Esophagus muscularis mucosa (tissue), 4 donors: Measurements from ENCODE around the gene FAN1. TPM values are rescaled to one million over a fixed set of nuclear protein-coding genes. Genes with fewer than 3 reads are reported as not detected.

Source experiments
- DNase-seq: peaks from one replicate; pipeline ENCODE4 v3.0.0-alpha.2; 2017; ENCODE audit errors: extremely low spot score
- H3K27ac ChIP-seq, 4 donors: fragments of 200-600 bp; sonication (generic); replicated peaks in 1 of 4; 1 replicate in 3 of 4; 2 replicates in 1 of 4; pipeline ENCODE4 v1.5.1; 2016 to 2019; ENCODE audit warnings: mild to moderate bottlenecking in 1 of 4
- H3K27me3 ChIP-seq, 4 donors: fragments of 200-600 bp; sonication (generic); one replicate each; pipeline versions ENCODE4 v1.5.1 to v1.6.0; 2016 to 2019
- H3K36me3 ChIP-seq, 4 donors: fragments of 200-600 bp; sonication (generic); one replicate each; pipeline ENCODE4 v1.5.1; 2016 to 2019
- H3K4me1 ChIP-seq, 4 donors: fragments of 200-600 bp; sonication (generic); one replicate each; pipeline ENCODE4 v1.5.1; 2016 to 2019
- H3K4me3 ChIP-seq, 4 donors: fragments of 200-600 bp; sonication (generic); 1 replicate in 2 of 4; 2 replicates in 2 of 4; pipeline ENCODE4 v1.5.1; 2016 to 2019; ENCODE audit warnings: mild to moderate bottlenecking in 4 of 4, moderate library complexity in 1 of 4
- H3K9me3 ChIP-seq, 4 donors: fragments of 200-600 bp; sonication (generic); 1 replicate in 3 of 4; 2 replicates in 1 of 4; pipeline ENCODE4 v1.5.1; 2016 to 2019
- EP300 ChIP-seq: sonication (generic); formaldehyde crosslinking; IDR thresholded peaks from one replicate; pipeline ENCODE4 v1.6.1; 2017; ENCODE audit warnings: antibody characterized with exemption
- POLR2A ChIP-seq: fragments of 450-650 bp; IDR thresholded peaks from one replicate; pipeline ENCODE4 v1.6.1; 2017; ENCODE audit warnings: antibody characterized with exemption, moderate library complexity, mild to moderate bottlenecking, low read depth
- POLR2AphosphoS5 ChIP-seq, 2 donors: sonication (generic); formaldehyde crosslinking; IDR thresholded peaks; one replicate each; pipeline ENCODE4 v1.6.1; 2017; ENCODE audit warnings: antibody characterized with exemption in 2 of 2
- WGBS: methylation state at CpG from one replicate; pipeline ENCODE4 v1.1.5; 2018; 5-methylcytosine and 5-hydroxymethylcytosine counted together
- intact Hi-C: fragments of 100-400 bp; cut with DNase I; formaldehyde crosslinking; loops from one replicate; pipeline ENCODE4 v1.15.1; 2023
- total RNA-seq, 4 donors: library from RNA; depleted of rRNA; stranded (reverse); fragments of >200 nt; gene quantifications; one replicate each; pipeline versions ENCODE4 v1.1.0 to v1.2.1, GENCODE V29; 2016
- TF ChIP-seq, protein P1 (sequence below), 3 experiments: fragments of 200-600 bp in 2 of 3; fragments of 450-650 bp in 1 of 3; sonication (generic) in 2 of 3; IDR thresholded peaks; one replicate each; pipeline ENCODE4 v1.5.1; 2017 to 2019; ENCODE audit warnings: antibody characterized with exemption in 3 of 3, mild to moderate bottlenecking in 2 of 3, moderate library complexity in 1 of 3

FAN1 gene
- total RNA-seq, 4 donors from 2014 or later: 13.6 to 18.7 (median 17.4) TPM

DNA sequence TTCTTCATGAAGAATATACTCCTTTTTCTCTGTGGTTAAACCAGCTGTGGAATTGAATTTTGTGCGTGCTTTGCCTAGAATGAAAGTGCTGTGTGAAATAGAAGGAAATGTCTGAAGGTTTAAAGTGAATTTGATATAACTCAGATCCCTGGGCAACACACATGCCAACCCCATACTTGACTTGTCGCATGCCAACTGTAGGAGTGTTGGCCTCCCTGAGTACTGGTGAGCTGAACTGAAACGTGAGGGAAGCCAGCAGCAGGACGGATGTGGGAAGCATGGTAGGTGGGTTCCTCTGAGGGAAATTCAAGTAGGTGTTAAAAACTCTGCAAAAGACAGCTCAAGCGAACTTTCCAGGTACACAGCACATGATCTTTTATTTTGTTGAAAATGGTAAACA is 14.7 kb downstream of the FAN1 start:
- H3K27ac ChIP-seq: no peak overlapping the region
- peaks cover 0 to 32% (median 7%) of the 10 kb centered on the region in 4 donors for H3K4me1 ChIP-seq
- no peaks in the 10 kb centered on the region for H3K9me3 ChIP-seq
- intact Hi-C loops: no loop called here
- no peaks in the 10 kb centered on the region for H3K27me3 ChIP-seq
- TF ChIP-seq EP300 (no peak), POLR2AphosphoS5 (IDR thresholded peaks at IDR 0.05) (no peak), POLR2A (no peak)
- TF ChIP-seq, protein P1, sequence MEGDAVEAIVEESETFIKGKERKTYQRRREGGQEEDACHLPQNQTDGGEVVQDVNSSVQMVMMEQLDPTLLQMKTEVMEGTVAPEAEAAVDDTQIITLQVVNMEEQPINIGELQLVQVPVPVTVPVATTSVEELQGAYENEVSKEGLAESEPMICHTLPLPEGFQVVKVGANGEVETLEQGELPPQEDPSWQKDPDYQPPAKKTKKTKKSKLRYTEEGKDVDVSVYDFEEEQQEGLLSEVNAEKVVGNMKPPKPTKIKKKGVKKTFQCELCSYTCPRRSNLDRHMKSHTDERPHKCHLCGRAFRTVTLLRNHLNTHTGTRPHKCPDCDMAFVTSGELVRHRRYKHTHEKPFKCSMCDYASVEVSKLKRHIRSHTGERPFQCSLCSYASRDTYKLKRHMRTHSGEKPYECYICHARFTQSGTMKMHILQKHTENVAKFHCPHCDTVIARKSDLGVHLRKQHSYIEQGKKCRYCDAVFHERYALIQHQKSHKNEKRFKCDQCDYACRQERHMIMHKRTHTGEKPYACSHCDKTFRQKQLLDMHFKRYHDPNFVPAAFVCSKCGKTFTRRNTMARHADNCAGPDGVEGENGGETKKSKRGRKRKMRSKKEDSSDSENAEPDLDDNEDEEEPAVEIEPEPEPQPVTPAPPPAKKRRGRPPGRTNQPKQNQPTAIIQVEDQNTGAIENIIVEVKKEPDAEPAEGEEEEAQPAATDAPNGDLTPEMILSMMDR (IDR thresholded peaks at IDR 0.05): no peak
- 89% methylated on average over 5 of the region's 5 CpGs for WGBS
- H3K36me3 ChIP-seq: peaks cover 17 to 99% (median 75%) of the 10 kb centered on the region in 4 donors
- no peak for DNase-seq
- no peak overlapping the region for H3K4me3 ChIP-seq

DNA sequence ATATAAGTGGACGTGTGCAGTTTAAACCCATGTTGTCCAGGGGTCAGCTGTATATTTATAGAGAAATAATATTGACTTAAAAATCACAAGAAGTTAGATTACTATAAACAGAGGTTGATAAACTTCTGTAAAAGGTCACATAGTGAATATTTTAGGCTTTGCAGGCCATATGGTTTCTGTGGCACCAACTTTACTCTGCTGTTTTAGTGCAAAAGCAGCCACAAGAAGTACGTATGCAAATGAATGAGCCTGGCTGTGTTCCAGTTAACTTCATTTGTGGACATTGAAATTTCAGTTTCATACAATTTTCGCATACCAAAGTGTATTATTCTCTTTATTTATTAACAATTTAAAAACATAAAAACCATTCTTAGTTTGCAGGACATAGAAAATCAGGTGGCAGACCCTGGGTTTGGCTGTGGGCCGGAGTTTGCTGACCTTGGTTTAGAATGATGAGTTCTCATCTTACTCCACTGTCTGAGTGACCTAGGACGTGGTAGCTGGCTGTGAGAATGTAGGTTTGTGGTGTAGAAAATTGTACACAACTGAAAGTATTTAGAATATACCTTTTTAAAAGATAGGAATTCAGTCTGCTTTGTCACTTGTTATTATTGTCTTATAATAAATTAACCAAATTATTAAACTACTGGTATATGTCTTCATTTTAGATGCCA is 16.3 kb downstream of the FAN1 start:
- intact Hi-C loops: no loop called here
- 83% methylated on average over 5 of the region's 5 CpGs for WGBS

DNA sequence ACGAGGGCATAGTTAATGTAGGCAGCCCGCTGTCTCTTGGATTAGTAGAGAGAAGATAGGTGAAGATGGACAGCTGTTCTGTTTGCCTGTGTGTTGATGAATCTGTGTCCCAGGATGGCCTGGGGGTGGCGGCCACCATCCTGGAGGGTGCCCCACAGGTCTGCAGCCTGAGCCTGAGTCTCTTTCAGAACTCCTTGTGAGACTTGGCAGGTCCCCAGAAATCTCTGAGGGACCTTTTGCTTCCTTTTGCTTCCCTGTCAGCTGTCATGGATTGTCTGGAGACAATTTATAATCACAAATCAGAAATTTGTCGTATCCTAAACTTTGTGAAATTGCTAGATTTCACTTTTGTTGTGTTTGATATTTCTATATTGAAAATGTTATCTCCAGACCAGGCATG is 17.4 kb downstream of the FAN1 start:
- Histone ChIP-seq H3K4me1 (peaks cover 0 to 33% (median 7%) of the 10 kb centered on the region in 4 donors), H3K36me3 (peaks cover 37 to 99% (median 77%) of the 10 kb centered on the region in 4 donors), H3K4me3 (no peak overlapping the region), H3K27ac (no peak overlapping the region), H3K27me3 (no peaks in the 10 kb centered on the region), H3K9me3 (no peaks in the 10 kb centered on the region)
- no peak for DNase-seq
- intact Hi-C loops: no loop called here
- WGBS: 83% methylated on average over 2 of the region's 4 CpGs
- no peak for TF ChIP-seq EP300
- TF ChIP-seq, protein P1 (IDR thresholded peaks at IDR 0.05): no peak
- no peak for TF ChIP-seq POLR2A
- no peak for TF ChIP-seq POLR2AphosphoS5 (IDR thresholded peaks at IDR 0.05)

More for the DNA sequence above, 16.3 kb downstream of the FAN1 start:
- Histone ChIP-seq H3K4me3 (no peak overlapping the region), H3K9me3 (no peaks in the 10 kb centered on the region), H3K4me1 (peaks cover 0 to 33% (median 7%) of the 10 kb centered on the region in 4 donors), H3K27ac (no peak overlapping the region), H3K27me3 (no peaks in the 10 kb centered on the region), H3K36me3 (peaks cover 26 to 99% (median 76%) of the 10 kb centered on the region in 4 donors)
- DNase-seq: no peak
- TF ChIP-seq POLR2A (no peak), EP300 (no peak), POLR2AphosphoS5 (IDR thresholded peaks at IDR 0.05) (no peak)
- TF ChIP-seq, protein P1 (IDR thresholded peaks at IDR 0.05): no peak

DNA sequence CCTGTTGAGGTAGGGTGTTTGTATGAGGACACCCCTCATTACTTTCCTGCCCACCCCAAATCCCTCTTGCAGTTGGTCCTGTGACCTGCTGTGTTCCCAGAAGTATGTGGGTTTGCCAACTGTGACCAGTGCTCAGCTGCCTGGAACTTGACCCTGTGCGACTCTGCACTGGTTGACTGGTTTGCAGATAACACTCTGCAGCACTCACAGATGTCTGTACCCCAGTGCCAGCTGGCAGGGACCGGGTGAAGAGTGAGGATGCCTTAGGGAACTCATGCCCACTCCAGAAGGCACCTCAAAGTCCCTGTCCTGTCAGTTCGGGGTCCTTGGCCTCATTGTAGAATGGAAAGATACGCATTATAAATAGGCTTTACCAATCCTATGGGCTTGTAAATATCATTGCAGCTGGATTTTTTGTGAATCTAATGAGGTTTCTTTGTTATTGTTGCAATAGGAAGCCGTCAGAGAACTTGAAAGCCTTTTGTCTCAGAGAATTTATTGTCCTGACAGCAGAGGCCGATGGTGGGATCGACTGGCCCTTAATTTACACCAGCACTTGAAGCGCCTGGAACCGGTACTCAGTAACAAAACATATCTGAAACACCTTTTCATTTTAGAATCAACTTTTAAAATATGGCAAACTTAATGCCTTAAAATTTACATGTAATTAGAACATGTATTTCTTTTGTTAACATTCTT is 18.2 kb downstream of the FAN1 start:
- TF ChIP-seq EP300 (no peak), POLR2A (no peak), POLR2AphosphoS5 (IDR thresholded peaks at IDR 0.05) (no peak)
- TF ChIP-seq, protein P1 (IDR thresholded peaks at IDR 0.05): no peak
- Histone ChIP-seq H3K4me1 (peaks cover 0 to 33% (median 7%) of the 10 kb centered on the region in 4 donors), H3K36me3 (peaks cover 46 to 99% (median 80%) of the 10 kb centered on the region in 4 donors), H3K27ac (peak overlapping the region in 3 of 4 donors; percentile 24 to 65 (median 65)), H3K9me3 (no peaks in the 10 kb centered on the region), H3K27me3 (no peaks in the 10 kb centered on the region), H3K4me3 (no peak overlapping the region)
- DNase-seq: no peak
- intact Hi-C loops: no loop called here
- WGBS: 81% methylated on average over 9 of the region's 9 CpGs
